Measurements from ENCODE around the gene HOXA7.
A peak's percentile ranks its signal among the peaks of the same experiment; 100 is the strongest.

The HOXA7 gene

GRCh38 chr7:27179030-27179429, 22.6 kb upstream of the HOXA7 start:
- CTCF ChIA-PET = interaction anchor here (0.6 to 3.7 kb wide), 13 partner anchors 9 to 951 kb away, joined by 3 to 15 read pairs (median 4); no protein-coding TSS in a partner anchor
- peaks cover 37% of the 10 kb centered on the region for H3K4me1 ChIP-seq (ENCODE audit: control insufficient read depth, insufficient read depth, low read length)
- H3K9me3 ChIP-seq (ENCODE audit: control insufficient read depth, insufficient read depth, low read depth, low read length) = no peaks in the 10 kb centered on the region
- POLR2A ChIA-PET = interaction anchor here (0.7 to 3.4 kb wide), 14 partner anchors 9 to 1317 kb away, joined by 4 to 62 read pairs (median 8); partner anchors contain the start of genes HOXA5, HOXA6, HOXA7 and HOXA9
- TF ChIP-seq PRDM1 (tag by site-specific recombination; IDR thresholded peaks at IDR 0.05) (peak; percentile 84), ZNF146 (tag by site-specific recombination; IDR thresholded peaks at IDR 0.05) (no peak), KLF1 (tag by site-specific recombination; IDR thresholded peaks at IDR 0.05) (no peak), ZNF362 (tag by site-specific recombination; IDR thresholded peaks at IDR 0.05) (0 out of 2 replicates have a peak, but pooled peaks have one; percentile 50), ZNF280C (tag by site-specific recombination; IDR thresholded peaks at IDR 0.05) (no peak), IKZF3 (tag by site-specific recombination; IDR thresholded peaks at IDR 0.05) (no peak), ZNF23 (tag by site-specific recombination; IDR thresholded peaks at IDR 0.05; ENCODE audit: borderline replicate concordance) (no peak), BCL6B (tag by site-specific recombination; IDR thresholded peaks at IDR 0.05) (no peak), ZNF292 (tag by site-specific recombination; IDR thresholded peaks at IDR 0.05; ENCODE audit: borderline replicate concordance, low read depth) (no peak), ZNF10 (tag by site-specific recombination; IDR thresholded peaks at IDR 0.05) (no peak), SCRT1 (tag by site-specific recombination; IDR thresholded peaks at IDR 0.05; ENCODE audit: borderline replicate concordance) (no peak), ZNF624 (tag by site-specific recombination; IDR thresholded peaks at IDR 0.05) (no peak), REST (tag by site-specific recombination; IDR thresholded peaks at IDR 0.05) (no peak), ZNF404 (tag by site-specific recombination; IDR thresholded peaks at IDR 0.05) (no peak), SCRT2 (tag by site-specific recombination; IDR thresholded peaks at IDR 0.05) (no peak), ZNF48 (tag by site-specific recombination; IDR thresholded peaks at IDR 0.05) (no peak), ZNF76 (tag by site-specific recombination; IDR thresholded peaks at IDR 0.05; ENCODE audit: borderline replicate concordance, low read depth) (peak; percentile 70), ZNF560 (tag by site-specific recombination; IDR thresholded peaks at IDR 0.05; ENCODE audit: borderline replicate concordance) (no peak), ZFP69B (tag by site-specific recombination; IDR thresholded peaks at IDR 0.05) (no peak), ZNF488 (tag by site-specific recombination; IDR thresholded peaks at IDR 0.05) (no peak), ZSCAN5A (tag by site-specific recombination; IDR thresholded peaks at IDR 0.05) (no peak), MEIS1 (CRISPR knock-in tag; IDR thresholded peaks at IDR 0.05; ENCODE audit: borderline replicate concordance) (no peak), ZNF426 (tag by site-specific recombination; IDR thresholded peaks at IDR 0.05) (no peak)
- H3K27ac ChIP-seq (ENCODE audit: extremely low read depth, low read depth, low read length) = peak overlapping the region; percentile 99
- H3K4me3 ChIP-seq (ENCODE audit: low read depth, low read length) = peak overlapping the region; percentile 76
- H3K36me3 ChIP-seq (ENCODE audit: control insufficient read depth in 2 of 2, insufficient read depth in 1 of 2, low read length in 2 of 2) = peaks cover 0 to 10% of the 10 kb centered on the region in 2 experiments; a peak in 2 of 3 replicates
